Measurements from ENCODE around the gene PEX26. TPM values are rescaled to one million over a fixed set of nuclear protein-coding genes. Genes with fewer than 3 reads are reported as not detected.
A peak's percentile ranks its signal among the peaks of the same experiment; 100 is the strongest.

PEX26 gene
- total RNA-seq, 1 donor from 2014 or later, result 31.5 TPM

GRCh38 chr22:18108187-18108586 is 30.4 kb downstream of the PEX26 start:
- peaks cover 33% of the 10 kb centered on the region for H3K27me3 ChIP-seq (ENCODE audit: low read depth)
- H3K36me3 ChIP-seq, result no peaks in the 10 kb centered on the region
- intact Hi-C loops (cut with DNase I), result no loop called here
- TF ChIP-seq, protein P1, sequence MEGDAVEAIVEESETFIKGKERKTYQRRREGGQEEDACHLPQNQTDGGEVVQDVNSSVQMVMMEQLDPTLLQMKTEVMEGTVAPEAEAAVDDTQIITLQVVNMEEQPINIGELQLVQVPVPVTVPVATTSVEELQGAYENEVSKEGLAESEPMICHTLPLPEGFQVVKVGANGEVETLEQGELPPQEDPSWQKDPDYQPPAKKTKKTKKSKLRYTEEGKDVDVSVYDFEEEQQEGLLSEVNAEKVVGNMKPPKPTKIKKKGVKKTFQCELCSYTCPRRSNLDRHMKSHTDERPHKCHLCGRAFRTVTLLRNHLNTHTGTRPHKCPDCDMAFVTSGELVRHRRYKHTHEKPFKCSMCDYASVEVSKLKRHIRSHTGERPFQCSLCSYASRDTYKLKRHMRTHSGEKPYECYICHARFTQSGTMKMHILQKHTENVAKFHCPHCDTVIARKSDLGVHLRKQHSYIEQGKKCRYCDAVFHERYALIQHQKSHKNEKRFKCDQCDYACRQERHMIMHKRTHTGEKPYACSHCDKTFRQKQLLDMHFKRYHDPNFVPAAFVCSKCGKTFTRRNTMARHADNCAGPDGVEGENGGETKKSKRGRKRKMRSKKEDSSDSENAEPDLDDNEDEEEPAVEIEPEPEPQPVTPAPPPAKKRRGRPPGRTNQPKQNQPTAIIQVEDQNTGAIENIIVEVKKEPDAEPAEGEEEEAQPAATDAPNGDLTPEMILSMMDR (IDR thresholded peaks at IDR 0.05), result no peak
- H3K27ac ChIP-seq, result no peak overlapping the region
- peaks cover 9% of the 10 kb centered on the region for H3K4me1 ChIP-seq
- no peak overlapping the region for H3K4me3 ChIP-seq
- DNase-seq, result no peak
- H3K9me3 ChIP-seq, result no peaks in the 10 kb centered on the region
- no peak for ATAC-seq

GRCh38 chr22:18109410-18110193 is 31.8 kb downstream of the PEX26 start:
- DNase-seq, result no peak
- Histone ChIP-seq H3K36me3 (no peaks in the 10 kb centered on the region), H3K9me3 (no peaks in the 10 kb centered on the region), H3K4me3 (peak overlapping the region; percentile 54), H3K27me3 (ENCODE audit: low read depth) (peaks cover 37% of the 10 kb centered on the region), H3K27ac (no peak overlapping the region), H3K4me1 (peaks cover 9% of the 10 kb centered on the region)
- intact Hi-C loops (cut with DNase I), result no loop called here
- no peak for ATAC-seq
- TF ChIP-seq, protein P1 (IDR thresholded peaks at IDR 0.05), result no peak

DNA sequence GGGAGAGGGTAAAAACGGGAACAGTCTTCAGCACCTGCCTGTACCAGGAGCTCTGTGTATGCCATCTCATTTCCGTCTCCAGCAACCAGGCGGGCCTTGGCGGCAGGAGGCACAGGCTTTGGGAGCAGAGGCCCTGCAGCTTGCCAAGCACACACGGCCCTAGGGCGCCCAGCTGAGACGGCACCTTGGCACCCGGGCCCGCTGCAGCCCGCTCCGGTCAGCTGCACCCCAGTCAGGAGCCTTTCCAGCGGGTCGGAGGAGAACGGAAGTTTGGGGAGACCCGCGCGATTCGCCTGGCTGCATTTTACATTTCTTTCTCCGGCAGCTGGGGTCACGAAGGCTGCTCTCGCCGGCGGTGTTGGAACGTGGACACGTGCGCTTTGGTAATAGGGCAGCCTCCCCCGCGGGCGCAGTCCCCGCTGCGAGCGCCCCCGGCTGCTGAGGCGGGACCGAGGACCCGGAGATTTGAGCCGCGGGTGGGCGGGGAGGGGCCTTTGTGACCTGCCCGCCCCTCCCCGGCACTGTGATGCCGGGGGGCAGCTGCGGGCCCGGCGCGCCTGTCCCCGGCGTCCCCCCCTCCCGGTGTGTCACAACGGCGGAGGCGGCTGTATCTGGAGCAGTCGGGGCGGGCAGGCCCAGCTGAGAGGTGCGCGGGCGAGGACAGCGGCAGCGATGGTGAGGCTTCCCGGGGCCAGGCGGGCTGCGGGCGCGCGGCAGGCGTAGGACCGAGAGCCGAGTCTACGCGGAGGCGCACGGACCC is 32.6 kb downstream of the PEX26 start, which contains the start of gene TUBA8:
TSS of gene TUBA8 (plus strand) at position 616 of the 760 bp plus-strand sequence. CDS start at position 673, 57 bp downstream.
- Histone ChIP-seq H3K27ac (no peak within 1 kb of the TSS), H3K9me3 (no peaks in the 10 kb centered on the region), H3K4me1 (peaks cover 9% of the 10 kb centered on the region), H3K4me3 (peak within 1 kb of the TSS; percentile 54), H3K27me3 (ENCODE audit: low read depth) (peaks cover 37% of the 10 kb centered on the region), H3K36me3 (no peaks in the 10 kb centered on the region)
- intact Hi-C loops (cut with DNase I), result no loop called here
- DNase-seq (no peak), ATAC-seq (peak; percentile 77 to 79)
- TF ChIP-seq, protein P1 (IDR thresholded peaks at IDR 0.05), result no peak

DNA sequence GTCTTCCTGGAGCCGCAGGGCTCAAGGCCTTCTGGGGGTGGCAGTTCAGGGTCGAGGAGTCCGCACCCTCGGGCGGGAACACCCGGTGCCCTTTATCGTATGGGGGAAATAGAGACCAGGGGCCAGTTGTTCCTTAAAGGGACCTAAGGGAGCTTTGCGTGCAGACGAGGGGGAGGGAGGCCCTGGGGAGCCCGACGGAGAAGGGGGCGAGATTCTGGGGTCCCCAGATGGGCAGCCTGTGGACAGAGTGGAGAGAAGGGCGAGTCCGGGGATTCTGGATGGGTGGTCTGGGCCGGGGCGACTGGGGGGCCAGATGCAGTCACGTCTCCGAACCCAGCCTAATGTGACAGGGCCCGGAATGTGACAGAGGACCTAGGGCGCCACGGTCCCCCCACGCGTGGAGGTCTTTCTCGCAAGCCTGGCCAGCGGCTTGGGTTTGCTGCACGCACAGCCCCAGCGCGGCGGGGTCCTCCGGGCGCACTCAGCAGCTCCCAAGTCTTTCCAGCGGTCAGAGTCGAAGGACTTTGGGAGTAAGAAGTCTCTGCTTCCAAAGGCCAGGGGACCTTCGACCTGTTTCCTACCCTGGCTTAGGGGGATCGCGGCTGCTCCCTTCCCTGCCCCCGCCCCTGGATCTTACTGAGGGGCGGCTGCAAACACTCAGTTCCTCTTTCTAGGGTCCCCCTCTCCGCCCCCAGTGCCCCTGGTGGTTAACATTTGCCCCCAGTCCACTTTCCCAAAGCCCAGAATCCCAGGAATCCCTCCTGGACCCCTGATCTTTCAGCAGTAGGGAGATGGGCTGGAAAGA is 33.4 kb downstream of the PEX26 start:
- DNase-seq (no peak), ATAC-seq (peak in 1 of 2 donors; percentile 20)
- H3K4me3 ChIP-seq, result peak overlapping the region; percentile 54
- intact Hi-C loops (cut with DNase I), result no loop called here
- no peaks in the 10 kb centered on the region for H3K36me3 ChIP-seq
- TF ChIP-seq, protein P1 (IDR thresholded peaks at IDR 0.05), result no peak
- H3K27ac ChIP-seq, result no peak overlapping the region
- H3K27me3 ChIP-seq (ENCODE audit: low read depth), result peaks cover 37% of the 10 kb centered on the region
- peaks cover 9% of the 10 kb centered on the region for H3K4me1 ChIP-seq
- H3K9me3 ChIP-seq, result no peaks in the 10 kb centered on the region

DNA sequence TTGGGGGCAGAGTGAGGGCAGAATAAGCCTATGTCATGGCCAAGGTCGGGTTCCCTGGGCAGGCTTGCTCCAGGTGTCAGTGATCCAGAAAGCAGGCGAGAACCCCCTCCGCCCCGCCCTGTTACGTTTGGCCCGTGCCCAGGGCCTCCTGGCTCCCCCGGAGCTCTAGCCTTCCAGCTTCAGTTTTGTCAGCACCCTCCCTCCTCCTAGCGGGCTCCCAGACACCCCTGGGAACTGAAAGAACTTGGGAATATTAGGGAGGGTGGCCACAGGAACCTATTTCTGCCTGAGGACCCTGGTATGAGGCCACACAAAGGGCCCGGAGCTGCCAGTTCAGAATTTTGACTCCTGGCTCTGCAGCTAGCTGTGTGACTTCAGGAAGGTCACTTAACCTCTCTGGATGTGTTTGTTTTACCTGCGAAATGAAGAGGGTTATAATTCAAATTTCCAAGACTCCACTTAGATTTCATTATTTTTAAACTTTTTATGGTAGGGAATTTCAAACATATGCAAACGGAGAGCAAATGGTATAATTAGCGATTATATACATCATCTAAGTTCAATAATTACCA is 34.1 kb downstream of the PEX26 start:
- Histone ChIP-seq H3K4me1 (peaks cover 9% of the 10 kb centered on the region), H3K9me3 (no peaks in the 10 kb centered on the region), H3K27me3 (ENCODE audit: low read depth) (peaks cover 37% of the 10 kb centered on the region), H3K27ac (no peak overlapping the region), H3K36me3 (no peaks in the 10 kb centered on the region), H3K4me3 (no peak overlapping the region)
- ATAC-seq (no peak), DNase-seq (no peak)
- TF ChIP-seq, protein P1 (IDR thresholded peaks at IDR 0.05), result no peak
- intact Hi-C loops (cut with DNase I), result no loop called here

Data from lower lobe of right lung (tissue), 2 donors.